H9 (cell line): Measurements from ENCODE around the gene PRKCA. TPM values are rescaled to one million over a fixed set of nuclear protein-coding genes. Genes with fewer than 3 reads are reported as not detected.
A peak's percentile ranks its signal among the peaks of the same experiment; 100 is the strongest.

ENCODE experiments used
- DNase-seq: peaks from one replicate; pipeline ENCODE4 v3.0.0-alpha.2; 2017
- H2AFZ ChIP-seq: one replicate; pipeline ENCODE4 v1.6.1; 2013; ENCODE audit warnings: mild to moderate bottlenecking, low read length, control low read depth, moderate library complexity
- H2AK5ac ChIP-seq: 2 replicates; pipeline ENCODE4 v1.6.1; 2013; ENCODE audit warnings: low read length, control low read depth, mixed read lengths; ENCODE audit not compliant: insufficient read length
- H2BK120ac ChIP-seq: one replicate; pipeline ENCODE4 v1.6.1; 2013; ENCODE audit warnings: low read depth, mild to moderate bottlenecking, low read length, control low read depth, inconsistent platforms; ENCODE audit not compliant: poor library complexity, severe bottlenecking
- H2BK12ac ChIP-seq: 2 replicates; pipeline ENCODE4 v1.6.1; 2013; ENCODE audit warnings: low read length, control low read depth, mixed read lengths, low read depth; ENCODE audit not compliant: insufficient read length
- H2BK15ac ChIP-seq: 2 replicates; pipeline ENCODE4 v1.6.1; 2013; ENCODE audit warnings: low read depth, low read length, control low read depth
- H2BK20ac ChIP-seq: one replicate; pipeline ENCODE4 v1.6.1; 2013; ENCODE audit warnings: low read depth, mild to moderate bottlenecking, low read length, control low read depth, inconsistent platforms; ENCODE audit not compliant: poor library complexity, severe bottlenecking
- H2BK5ac ChIP-seq: 2 replicates; pipeline ENCODE4 v1.6.1; 2013; ENCODE audit warnings: low read length, control low read depth, mixed read lengths; ENCODE audit not compliant: insufficient read length
- H3K14ac ChIP-seq: 2 replicates; pipeline ENCODE4 v1.6.1; 2013; ENCODE audit warnings: low read length, control low read depth; ENCODE audit not compliant: insufficient read depth
- H3K18ac ChIP-seq: 2 replicates; pipeline ENCODE4 v1.6.1; 2013; ENCODE audit warnings: low read depth, mild to moderate bottlenecking, mixed read lengths, low read length, control low read depth; ENCODE audit not compliant: insufficient read length
- H3K23ac ChIP-seq: 2 replicates; pipeline ENCODE4 v1.6.1; 2013; ENCODE audit warnings: low read length, control low read depth, mixed read lengths, low read depth; ENCODE audit not compliant: insufficient read length
- H3K23me2 ChIP-seq: 2 replicates; pipeline ENCODE4 v1.6.1; 2013; ENCODE audit warnings: low read depth, mild to moderate bottlenecking, mixed read lengths, low read length, control low read depth; ENCODE audit not compliant: insufficient read length, poor library complexity, severe bottlenecking
- H3K27ac ChIP-seq: 2 replicates; pipeline ENCODE4 v1.5.1; 2013; ENCODE audit warnings: low read length, control low read depth, mixed read lengths, low read depth; ENCODE audit not compliant: insufficient read length
- H3K27me3 ChIP-seq: 2 replicates; pipeline ENCODE4 v1.6.1; 2013; ENCODE audit warnings: low read length, control low read depth, inconsistent platforms; ENCODE audit not compliant: insufficient read depth
- H3K4ac ChIP-seq: 2 replicates; pipeline ENCODE4 v1.6.1; 2013; ENCODE audit warnings: low read depth, mild to moderate bottlenecking, control low read depth, inconsistent platforms, low read length, moderate library complexity
- H3K4me1 ChIP-seq: 2 replicates; pipeline ENCODE4 v1.6.1; 2013; ENCODE audit warnings: low read length, control low read depth, inconsistent platforms; ENCODE audit not compliant: insufficient read depth
- H3K4me2 ChIP-seq: 2 replicates; pipeline ENCODE4 v1.6.1; 2013; ENCODE audit warnings: low read length, control low read depth, mixed read lengths; ENCODE audit not compliant: insufficient read length, insufficient read depth
- H3K56ac ChIP-seq: 2 replicates; pipeline ENCODE4 v1.6.1; 2013; ENCODE audit warnings: low read depth, mild to moderate bottlenecking, mixed read lengths, low read length, control low read depth; ENCODE audit not compliant: insufficient read length
- H3K79me1 ChIP-seq: 2 replicates; pipeline ENCODE4 v1.6.1; 2013; ENCODE audit warnings: low read depth, mild to moderate bottlenecking, moderate library complexity, low read length, control low read depth, inconsistent platforms; ENCODE audit not compliant: insufficient read depth, poor library complexity, severe bottlenecking
- H3K79me2 ChIP-seq: 2 replicates; pipeline ENCODE4 v1.6.1; 2013; ENCODE audit warnings: low read length, control low read depth, inconsistent platforms; ENCODE audit not compliant: insufficient read depth
- H3K9ac ChIP-seq: 2 replicates; pipeline ENCODE4 v1.6.1; 2013; ENCODE audit warnings: low read length, control low read depth, mixed read lengths; ENCODE audit not compliant: insufficient read length; ENCODE audit errors: extremely low read depth
- H3K9me3 ChIP-seq: one replicate; pipeline ENCODE4 v1.6.1; 2013; ENCODE audit warnings: low read depth, low read length, inconsistent platforms; ENCODE audit not compliant: control insufficient read depth
- H3T11ph ChIP-seq: one replicate; pipeline ENCODE4 v1.6.1; 2013; ENCODE audit warnings: mild to moderate bottlenecking, low read length, control low read depth, inconsistent platforms
- H4K20me1 ChIP-seq: one replicate; pipeline ENCODE4 v1.6.1; 2013; ENCODE audit not compliant: control insufficient read depth, insufficient read length, insufficient read depth
- H4K5ac ChIP-seq: 2 replicates; pipeline ENCODE4 v1.6.1; 2013; ENCODE audit warnings: low read depth, mild to moderate bottlenecking, mixed read lengths, low read length, control low read depth; ENCODE audit not compliant: insufficient read length
- H4K8ac ChIP-seq: replicated peaks from 2 replicates; pipeline ENCODE4 v1.6.1; 2013; ENCODE audit warnings: low read length, control low read depth, mixed read lengths, low read depth; ENCODE audit not compliant: insufficient read length
- H4K91ac ChIP-seq: 2 replicates; pipeline ENCODE4 v1.6.1; 2013; ENCODE audit warnings: low read depth, mild to moderate bottlenecking, moderate library complexity, mixed read lengths, low read length, control low read depth; ENCODE audit not compliant: insufficient read length
- H3K27ac Mint-ChIP-seq, 3 experiments: 2 replicates in 2 of 3; 3 replicates in 1 of 3; pipeline ENCODE4 v1.8.0; 2020 to 2021; ENCODE audit warnings: mixed read lengths in 3 of 3, mild to moderate bottlenecking in 1 of 3, moderate library complexity in 1 of 3
- H3K27me3 Mint-ChIP-seq: 2 replicates; pipeline ENCODE4 v1.8.0; 2021; ENCODE audit warnings: low read depth, mild to moderate bottlenecking, moderate library complexity, mixed read lengths
- H3K36me3 Mint-ChIP-seq, 3 experiments: 2 replicates in 2 of 3; 3 replicates in 1 of 3; pipeline ENCODE4 v1.8.0; 2020 to 2021; ENCODE audit warnings: low read depth in 3 of 3, mixed read lengths in 3 of 3; ENCODE audit not compliant: insufficient read depth in 1 of 3
- H3K4me1 Mint-ChIP-seq, 2 experiments: 2 replicates each; pipeline ENCODE4 v1.8.0; 2020; ENCODE audit warnings: mixed read lengths in 2 of 2
- H3K4me3 Mint-ChIP-seq, 2 experiments: 2 replicates in 1 of 2; 3 replicates in 1 of 2; pipeline ENCODE4 v1.8.0; 2020 to 2021; ENCODE audit warnings: mild to moderate bottlenecking in 2 of 2, mixed read lengths in 2 of 2, moderate library complexity in 1 of 2
- H3K9me3 Mint-ChIP-seq, 2 experiments: 2 replicates in 1 of 2; 3 replicates in 1 of 2; pipeline ENCODE4 v1.8.0; 2020; ENCODE audit warnings: mild to moderate bottlenecking in 2 of 2, mixed read lengths in 2 of 2, moderate library complexity in 1 of 2
- WGBS: extraction: QIAGEN DNeasy Blood & Tissue Kit; methylation state at CpG from one replicate; pipeline ENCODE4 v1.1.7; 2013; ENCODE audit warnings: missing lambda C conversion rate, low lambda C conversion rate, mixed read lengths; ENCODE audit not compliant: insufficient read length; ENCODE audit errors: extremely low coverage; 5-methylcytosine and 5-hydroxymethylcytosine counted together
- total RNA-seq: library from RNA; stranded (reverse); gene quantifications from 2 replicates; pipeline ENCODE4 v1.2.1, GENCODE V29; 2021
- TF ChIP-seq, protein P1 (sequence below): fragments of 200-600 bp; sonication (generic); conservative IDR thresholded peaks from 3 replicates; pipeline ENCODE4 v1.8.0; 2021; ENCODE audit warnings: antibody characterized with exemption, mild to moderate bottlenecking

The PRKCA gene
- total RNA-seq, 1 experiment from 2014 or later = 10.5 TPM

DNA sequence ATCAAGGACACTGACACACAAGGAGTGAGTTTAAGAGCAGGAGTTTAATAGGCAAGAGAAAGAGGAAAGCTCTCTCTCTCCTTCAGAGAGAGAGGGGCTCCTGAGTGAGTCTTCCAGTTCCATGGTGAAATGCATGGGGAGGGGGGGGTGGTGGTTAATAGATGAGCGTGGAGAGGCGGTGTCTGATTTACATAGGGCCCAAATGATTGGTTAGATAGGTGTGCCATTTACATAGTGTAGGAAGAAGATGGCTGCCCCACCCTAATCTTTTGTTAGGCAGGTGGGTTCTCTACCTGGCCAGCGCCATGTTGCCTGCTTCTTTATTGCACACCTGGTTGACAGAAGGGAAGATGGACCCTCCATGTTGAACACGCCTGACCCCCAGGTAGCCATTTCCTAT lies 282.5 kb downstream of the PRKCA start:
- TF ChIP-seq, protein P1, sequence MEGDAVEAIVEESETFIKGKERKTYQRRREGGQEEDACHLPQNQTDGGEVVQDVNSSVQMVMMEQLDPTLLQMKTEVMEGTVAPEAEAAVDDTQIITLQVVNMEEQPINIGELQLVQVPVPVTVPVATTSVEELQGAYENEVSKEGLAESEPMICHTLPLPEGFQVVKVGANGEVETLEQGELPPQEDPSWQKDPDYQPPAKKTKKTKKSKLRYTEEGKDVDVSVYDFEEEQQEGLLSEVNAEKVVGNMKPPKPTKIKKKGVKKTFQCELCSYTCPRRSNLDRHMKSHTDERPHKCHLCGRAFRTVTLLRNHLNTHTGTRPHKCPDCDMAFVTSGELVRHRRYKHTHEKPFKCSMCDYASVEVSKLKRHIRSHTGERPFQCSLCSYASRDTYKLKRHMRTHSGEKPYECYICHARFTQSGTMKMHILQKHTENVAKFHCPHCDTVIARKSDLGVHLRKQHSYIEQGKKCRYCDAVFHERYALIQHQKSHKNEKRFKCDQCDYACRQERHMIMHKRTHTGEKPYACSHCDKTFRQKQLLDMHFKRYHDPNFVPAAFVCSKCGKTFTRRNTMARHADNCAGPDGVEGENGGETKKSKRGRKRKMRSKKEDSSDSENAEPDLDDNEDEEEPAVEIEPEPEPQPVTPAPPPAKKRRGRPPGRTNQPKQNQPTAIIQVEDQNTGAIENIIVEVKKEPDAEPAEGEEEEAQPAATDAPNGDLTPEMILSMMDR = no peak
- H2AK5ac ChIP-seq = no peak overlapping the region
- Mint-ChIP-seq H3K4me3 (no peak overlapping the region), H3K36me3 (peaks cover 0 to 9% (median 4%) of the 10 kb centered on the region in 3 experiments; a peak in 5 of 7 replicates), H3K27ac (no peak overlapping the region), H3K27me3 (no peaks in the 10 kb centered on the region), H3K4me1 (peaks cover 4 to 9% of the 10 kb centered on the region in 2 experiments; a peak in 3 of 4 replicates), H3K9me3 (peaks cover 3 to 9% of the 10 kb centered on the region in 2 experiments; a peak in 4 of 5 replicates)
- no peaks in the 10 kb centered on the region for H3K27me3 ChIP-seq
- H3K79me2 ChIP-seq = no peaks in the 10 kb centered on the region; the same call in 1 of the 2 replicates
- H4K91ac ChIP-seq = no peak overlapping the region
- H3K56ac ChIP-seq = no peak overlapping the region
- H2BK5ac ChIP-seq = no peak overlapping the region
- H4K5ac ChIP-seq = no peak overlapping the region
- no peak overlapping the region for H4K8ac ChIP-seq
- H3K27ac ChIP-seq = no peak overlapping the region
- no peaks in the 10 kb centered on the region for H3K79me1 ChIP-seq
- H3K18ac ChIP-seq = no peak overlapping the region
- H3T11ph ChIP-seq = no peak overlapping the region
- no peak overlapping the region for H3K4ac ChIP-seq
- no peak overlapping the region for H3K4me2 ChIP-seq
- H2AFZ ChIP-seq = no peak overlapping the region
- no peak overlapping the region for H2BK20ac ChIP-seq
- H2BK15ac ChIP-seq = no peak overlapping the region
- H4K20me1 ChIP-seq = no peaks in the 10 kb centered on the region
- DNase-seq = peak; percentile 21
- H3K9ac ChIP-seq = no peak overlapping the region
- no peak overlapping the region for H2BK120ac ChIP-seq
- no peak overlapping the region for H3K23ac ChIP-seq
- no peaks in the 10 kb centered on the region for H3K23me2 ChIP-seq
- H2BK12ac ChIP-seq = no peak overlapping the region
- no peak overlapping the region for H3K14ac ChIP-seq
- no CpG with 5 or more reads among the region's 4 CpGs for WGBS
- H3K4me1 ChIP-seq = no peaks in the 10 kb centered on the region; the same call in 1 of the 2 replicates
- no peaks in the 10 kb centered on the region for H3K9me3 ChIP-seq
